ENCODE data around the gene HAP1.
"Not testable (repeated sequence)": the region's sequence is repeated elsewhere in the genome, so short reads cannot be mapped to it uniquely, and the experiment has no call there.

Gene HAP1, protein sequence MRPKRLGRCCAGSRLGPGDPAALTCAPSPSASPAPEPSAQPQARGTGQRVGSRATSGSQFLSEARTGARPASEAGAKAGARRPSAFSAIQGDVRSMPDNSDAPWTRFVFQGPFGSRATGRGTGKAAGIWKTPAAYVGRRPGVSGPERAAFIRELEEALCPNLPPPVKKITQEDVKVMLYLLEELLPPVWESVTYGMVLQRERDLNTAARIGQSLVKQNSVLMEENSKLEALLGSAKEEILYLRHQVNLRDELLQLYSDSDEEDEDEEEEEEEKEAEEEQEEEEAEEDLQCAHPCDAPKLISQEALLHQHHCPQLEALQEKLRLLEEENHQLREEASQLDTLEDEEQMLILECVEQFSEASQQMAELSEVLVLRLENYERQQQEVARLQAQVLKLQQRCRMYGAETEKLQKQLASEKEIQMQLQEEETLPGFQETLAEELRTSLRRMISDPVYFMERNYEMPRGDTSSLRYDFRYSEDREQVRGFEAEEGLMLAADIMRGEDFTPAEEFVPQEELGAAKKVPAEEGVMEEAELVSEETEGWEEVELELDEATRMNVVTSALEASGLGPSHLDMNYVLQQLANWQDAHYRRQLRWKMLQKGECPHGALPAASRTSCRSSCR

DNA sequence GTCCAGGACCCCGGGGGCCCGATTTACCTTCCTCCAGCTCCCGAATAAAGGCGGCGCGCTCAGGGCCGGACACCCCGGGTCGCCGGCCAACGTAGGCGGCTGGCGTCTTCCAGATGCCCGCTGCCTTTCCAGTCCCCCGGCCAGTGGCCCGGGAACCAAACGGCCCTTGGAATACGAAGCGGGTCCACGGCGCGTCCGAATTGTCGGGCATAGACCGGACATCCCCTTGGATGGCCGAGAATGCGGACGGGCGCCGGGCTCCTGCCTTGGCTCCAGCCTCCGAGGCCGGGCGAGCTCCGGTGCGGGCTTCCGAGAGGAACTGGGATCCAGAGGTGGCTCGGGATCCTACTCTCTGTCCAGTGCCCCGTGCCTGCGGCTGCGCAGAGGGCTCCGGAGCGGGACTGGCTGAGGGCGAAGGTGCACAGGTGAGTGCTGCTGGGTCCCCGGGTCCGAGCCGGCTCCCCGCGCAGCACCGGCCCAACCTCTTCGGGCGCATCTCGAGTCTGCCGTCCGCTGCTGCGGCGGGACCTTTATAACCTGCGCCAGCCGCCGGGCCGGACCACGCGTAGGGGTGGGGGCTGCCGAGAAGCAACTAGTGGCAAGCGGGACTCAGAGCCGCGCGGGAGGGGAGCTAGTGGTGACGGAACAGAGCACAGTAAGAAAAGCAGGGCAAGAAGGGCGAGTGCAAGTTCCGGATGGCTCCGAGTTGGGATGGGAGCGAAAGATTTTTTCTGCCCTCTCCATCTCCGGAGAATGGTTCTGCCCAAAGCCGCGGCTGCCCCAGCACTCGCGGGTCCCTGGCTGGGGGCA lies at the start of gene HAP1:
Gene HAP1, minus strand, starts transcription at position 505 of the 810 bp plus-strand sequence. Its CDS starts 9 bp downstream, at position 496.
- DNase-seq (ENCODE audit: low read depth, low spot score) = no peak

DNA sequence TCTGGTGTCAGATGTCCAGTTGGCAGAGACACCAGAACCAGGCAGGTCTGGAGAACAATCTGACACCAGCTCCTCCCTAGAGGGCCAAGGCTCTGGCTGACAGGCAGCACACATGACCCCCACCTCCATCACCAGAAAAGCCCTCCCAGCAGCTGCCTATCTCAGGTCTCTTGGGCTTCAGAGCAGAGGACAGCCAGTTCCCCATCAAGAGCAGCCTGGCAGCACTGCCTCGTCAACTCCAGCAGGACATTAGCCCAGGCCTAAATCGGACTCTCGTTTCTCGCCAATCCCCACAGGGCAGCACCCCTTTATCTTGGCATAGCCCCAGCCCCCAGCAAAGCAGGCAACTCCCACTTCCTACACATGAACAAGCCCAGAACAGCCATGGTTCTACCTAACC lies 47.7 kb upstream of the HAP1 start:
- no peak for DNase-seq (ENCODE audit: low read depth, low spot score)

DNA sequence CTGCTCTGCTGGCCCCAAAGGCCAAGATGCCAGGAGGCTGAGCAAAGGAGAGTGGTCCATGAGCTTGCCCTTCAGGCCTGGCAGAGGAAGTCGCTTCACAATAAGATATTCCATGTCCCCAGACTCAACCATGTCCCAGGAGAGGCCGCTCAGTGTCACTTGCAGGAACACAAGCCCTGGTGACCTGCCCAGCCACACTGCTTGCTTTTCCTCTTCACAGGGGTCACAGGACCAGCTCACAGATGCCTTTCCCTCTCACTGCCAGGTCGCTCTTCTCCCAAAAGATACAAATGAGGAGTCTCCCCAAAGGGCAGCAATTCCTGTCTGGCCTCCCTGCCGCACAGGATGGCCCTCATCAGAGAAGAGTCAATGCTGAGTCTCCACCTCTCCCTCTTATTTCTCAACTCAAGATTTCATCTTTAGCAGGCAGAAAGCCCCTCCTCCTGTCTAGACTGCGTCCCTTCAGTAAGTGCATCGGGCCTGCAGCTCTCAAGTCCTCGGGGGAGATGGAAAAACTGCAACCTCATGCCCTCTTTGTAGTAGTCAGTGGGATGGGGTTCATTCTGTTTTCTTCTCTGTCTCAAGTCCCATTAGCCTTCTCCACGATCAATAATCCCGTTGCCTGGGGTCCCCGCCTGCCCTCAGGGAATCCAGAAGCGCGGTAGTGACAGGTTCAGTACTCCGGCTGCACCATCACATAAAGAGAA lies 47.1 kb upstream of the HAP1 start:
- no peak for DNase-seq (ENCODE audit: low read depth, low spot score)

DNA sequence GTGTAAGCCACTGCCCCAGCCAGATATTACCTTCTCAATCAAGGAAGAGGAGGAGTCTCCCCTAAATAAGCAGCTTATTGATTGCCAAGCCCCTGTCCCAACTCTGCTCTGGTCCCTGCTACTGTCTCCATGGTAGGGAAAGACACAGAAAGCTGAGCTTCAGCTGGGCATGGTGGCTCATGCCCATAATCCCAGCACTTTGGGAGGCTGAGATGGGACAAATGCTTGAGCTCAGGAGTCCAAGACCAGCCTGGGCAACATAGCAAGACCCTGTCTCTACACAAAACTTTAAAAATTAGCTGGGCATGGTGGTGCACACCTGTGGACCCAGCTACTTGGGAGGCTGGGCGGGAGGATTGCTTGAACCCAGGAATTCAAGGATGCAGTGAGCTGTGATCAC lies 45.5 kb upstream of the HAP1 start:
- no peak for DNase-seq (ENCODE audit: low read depth, low spot score)

DNA sequence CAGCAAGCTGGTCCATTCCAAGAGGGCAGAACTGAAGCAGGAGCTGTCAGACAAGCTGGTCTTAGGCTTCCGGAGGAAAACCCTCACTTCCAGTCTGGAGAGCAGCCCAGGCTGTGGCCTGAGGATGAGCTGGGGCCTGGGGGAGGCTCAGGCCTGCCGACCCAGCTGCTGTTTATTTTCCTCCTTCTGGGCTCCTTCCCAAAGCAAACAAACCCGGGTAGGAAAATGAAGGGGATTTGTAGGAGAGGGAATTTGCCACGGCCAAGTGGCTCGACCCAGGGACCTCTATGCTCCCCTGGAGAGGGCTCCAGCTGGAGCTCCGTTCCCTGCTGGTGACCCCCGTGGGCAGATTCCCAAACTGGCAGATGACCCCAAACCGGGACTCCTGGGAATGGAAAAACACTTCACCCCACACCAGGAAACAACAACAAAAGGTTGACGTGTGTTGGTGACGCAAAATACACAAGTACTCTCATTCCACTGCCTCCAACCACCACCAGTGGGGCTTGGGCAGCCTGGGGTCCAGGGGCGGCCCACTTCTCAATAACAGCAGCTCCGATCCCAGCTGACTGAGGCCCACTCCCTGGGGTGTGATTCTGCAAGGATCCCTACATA lies 43.2 kb upstream of the HAP1 start:
- peak; percentile 99 for DNase-seq (ENCODE audit: low read depth, low spot score)

DNA sequence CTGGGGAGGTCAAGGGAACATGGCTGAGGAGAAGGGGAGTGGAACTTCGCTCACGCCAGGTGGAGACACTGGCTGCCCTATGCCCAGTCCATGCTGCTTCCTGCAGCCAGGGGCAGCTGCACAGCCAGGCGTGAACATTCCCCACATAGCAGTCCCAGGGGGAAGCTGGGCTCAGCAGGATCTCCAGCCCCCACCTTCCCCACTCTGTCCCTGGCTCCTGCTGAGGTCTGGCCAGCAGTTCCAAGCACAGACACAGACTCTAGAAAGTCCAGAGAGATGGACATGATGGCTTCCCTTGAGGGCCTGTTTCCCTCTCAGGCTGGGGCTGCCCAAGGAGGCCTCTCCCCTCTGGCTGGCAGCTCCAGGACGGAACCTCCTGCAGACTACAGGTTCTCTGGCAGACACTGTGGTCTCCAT lies 42.7 kb upstream of the HAP1 start:
- DNase-seq (ENCODE audit: low read depth, low spot score) = no peak

DNA sequence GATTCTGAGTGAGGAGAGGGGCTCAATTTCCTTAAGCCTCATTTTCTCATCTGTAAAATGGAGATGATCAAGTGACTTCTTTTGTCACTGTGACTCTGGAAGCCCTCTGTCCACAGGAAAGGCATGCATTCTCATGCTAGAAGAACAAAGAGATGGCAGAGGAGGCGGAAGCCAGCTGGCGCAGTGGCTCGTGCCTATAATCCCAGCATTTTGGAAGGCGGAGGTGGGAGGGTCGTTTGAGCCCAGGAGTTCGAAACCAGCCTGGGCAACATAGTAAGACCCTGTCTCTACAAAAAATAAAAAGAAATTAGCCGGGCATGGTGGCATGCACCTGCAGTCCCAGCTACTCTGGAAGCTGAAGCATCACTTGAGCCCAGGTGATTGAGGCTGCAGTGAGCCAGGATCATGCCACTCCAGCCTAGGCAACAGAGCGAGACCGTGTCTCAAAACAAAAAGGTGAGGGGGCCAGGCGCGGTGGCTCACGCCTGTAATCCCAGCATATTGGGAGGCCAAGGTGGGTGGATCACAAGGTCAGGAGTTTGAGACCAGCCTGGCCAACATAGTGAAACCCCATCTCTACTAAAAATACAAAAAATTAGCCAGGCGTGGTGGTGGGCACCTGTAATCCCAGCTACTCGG lies 41.9 kb upstream of the HAP1 start:
- DNase-seq (ENCODE audit: low read depth, low spot score) = not testable (repeated sequence)

DNA sequence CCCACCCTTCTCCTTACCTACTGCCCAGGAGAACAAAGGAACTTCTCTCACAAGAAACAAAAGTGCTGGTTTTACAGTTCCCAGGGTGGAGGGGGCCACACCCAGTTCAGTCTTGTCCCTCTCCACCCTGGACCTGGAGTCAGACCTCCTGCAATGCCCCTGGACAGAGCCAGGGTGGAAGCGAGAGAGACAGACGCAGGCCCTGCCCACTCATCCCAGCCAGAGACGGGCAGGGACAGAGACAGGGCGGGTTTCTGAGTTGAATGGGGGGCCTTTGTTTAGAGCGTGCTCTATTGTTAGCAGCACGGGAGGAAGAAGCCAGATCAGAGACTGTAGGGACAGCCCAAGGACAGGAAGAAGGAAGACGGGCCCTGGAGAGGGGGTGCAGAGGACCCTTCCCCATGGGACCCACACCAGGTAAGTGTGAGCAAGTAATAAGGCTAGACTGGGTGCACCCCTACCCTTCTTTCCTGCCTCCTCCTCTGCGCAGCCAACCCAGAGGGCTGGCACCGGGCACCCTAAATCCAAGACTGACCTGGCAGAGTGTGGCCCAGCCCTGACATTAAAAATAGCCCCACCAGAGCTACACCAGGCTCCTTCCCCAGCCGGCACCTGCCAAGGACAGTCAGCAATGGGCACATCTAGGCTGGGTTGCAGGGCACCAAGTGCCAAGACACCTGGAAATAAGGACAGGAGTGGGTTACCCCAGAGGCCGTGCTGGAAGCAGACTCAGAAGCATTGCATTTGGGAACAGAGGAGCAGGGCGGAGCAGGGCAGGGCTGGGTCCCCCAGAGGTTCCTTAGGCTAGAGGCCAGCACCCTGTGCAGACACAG lies 41.2 kb upstream of the HAP1 start:
- DNase-seq (ENCODE audit: low read depth, low spot score) = no peak

DNA sequence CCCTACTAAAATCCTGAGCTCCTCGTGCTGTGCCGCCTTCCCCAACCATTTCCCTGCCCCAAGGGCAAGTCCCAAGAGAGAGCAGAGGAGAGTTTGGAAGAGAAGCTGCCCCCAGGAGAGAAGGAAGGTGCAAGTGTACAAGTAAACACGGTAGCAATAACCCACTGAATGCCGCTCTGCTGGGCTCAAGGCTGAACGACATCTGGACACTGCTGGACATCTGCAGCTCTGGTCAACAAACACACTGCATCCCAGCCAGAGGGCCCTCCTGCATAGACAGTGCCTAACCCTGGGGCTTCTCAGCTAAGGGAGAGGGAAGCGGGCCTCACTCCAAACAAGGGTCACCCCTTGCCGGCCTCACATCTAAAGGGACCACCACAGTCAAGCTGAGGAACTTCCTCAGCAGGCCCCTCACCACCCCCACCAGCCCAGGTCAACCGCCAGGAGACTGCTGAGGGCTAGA lies 39.3 kb upstream of the HAP1 start:
- DNase-seq (ENCODE audit: low read depth, low spot score) = peak; percentile 92

DNA sequence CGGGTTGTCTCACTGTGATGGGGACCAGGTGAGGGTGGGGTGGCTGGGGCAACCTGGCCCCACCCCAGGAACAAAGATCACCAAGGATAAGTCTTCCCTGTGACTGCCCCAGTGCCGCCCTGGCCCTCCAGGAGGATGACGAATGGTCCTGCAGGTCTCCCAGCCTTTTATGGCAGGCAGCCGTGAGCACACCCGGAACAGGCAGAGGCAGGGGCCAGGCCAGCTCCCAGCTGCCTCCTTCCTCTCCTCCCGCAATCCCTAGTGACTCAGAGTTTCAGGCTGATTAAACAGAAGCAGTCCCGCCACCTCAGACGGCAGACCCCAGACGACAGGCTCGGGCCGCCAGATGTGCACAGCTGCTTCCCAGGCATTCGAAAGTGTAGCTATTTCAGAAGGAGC lies 38.7 kb upstream of the HAP1 start:
- DNase-seq (ENCODE audit: low read depth, low spot score) = no peak

DNA sequence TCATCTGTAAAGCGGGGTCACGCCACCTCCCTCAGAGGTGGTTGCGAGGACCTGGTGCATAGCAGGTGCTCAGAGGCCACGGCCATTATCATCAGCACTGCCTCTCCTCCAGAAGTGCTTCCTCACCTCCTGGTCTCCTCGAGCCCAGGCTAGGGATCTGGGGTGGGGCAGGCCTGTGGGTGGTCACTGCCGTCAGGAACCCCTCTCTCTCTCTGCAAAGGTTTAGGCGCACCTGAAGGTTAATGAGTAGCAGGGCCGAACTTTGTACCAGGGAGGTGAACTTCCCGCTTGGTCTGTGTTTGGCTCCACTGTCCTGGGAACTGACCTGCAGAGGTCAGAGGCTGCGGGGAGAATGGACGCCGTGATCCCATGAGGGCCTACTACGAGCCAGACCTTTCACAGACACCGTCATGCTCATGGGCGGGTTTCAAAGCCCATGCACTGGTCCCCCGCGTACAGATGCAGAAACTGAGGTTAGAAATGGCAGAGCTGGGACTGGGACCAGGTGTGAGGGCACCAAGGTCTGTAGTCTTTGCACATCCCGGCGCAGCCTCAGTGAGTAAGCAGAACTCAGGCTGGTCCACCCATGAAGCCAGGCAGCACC lies 38.2 kb upstream of the HAP1 start:
- DNase-seq (ENCODE audit: low read depth, low spot score) = no peak

DNA sequence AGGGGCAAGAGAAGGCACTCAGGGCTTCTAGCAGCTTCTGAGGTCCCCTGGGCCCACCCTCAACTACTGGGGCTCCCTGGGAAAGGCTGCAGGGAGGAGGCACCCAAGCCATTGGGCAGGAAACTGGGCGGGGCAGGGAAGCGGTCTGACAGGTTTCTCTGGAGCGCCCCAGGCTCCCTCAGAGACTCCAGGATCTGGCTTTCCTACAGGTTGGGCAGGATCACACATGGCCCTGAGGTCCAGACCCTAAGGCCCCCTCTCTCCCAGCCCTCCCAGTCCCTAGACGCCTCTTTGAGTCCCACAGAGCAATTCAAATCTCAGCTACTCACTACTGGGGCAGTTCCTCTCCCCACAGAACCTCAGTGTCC lies 37.8 kb upstream of the HAP1 start:
- DNase-seq (ENCODE audit: low read depth, low spot score) = no peak

DNA sequence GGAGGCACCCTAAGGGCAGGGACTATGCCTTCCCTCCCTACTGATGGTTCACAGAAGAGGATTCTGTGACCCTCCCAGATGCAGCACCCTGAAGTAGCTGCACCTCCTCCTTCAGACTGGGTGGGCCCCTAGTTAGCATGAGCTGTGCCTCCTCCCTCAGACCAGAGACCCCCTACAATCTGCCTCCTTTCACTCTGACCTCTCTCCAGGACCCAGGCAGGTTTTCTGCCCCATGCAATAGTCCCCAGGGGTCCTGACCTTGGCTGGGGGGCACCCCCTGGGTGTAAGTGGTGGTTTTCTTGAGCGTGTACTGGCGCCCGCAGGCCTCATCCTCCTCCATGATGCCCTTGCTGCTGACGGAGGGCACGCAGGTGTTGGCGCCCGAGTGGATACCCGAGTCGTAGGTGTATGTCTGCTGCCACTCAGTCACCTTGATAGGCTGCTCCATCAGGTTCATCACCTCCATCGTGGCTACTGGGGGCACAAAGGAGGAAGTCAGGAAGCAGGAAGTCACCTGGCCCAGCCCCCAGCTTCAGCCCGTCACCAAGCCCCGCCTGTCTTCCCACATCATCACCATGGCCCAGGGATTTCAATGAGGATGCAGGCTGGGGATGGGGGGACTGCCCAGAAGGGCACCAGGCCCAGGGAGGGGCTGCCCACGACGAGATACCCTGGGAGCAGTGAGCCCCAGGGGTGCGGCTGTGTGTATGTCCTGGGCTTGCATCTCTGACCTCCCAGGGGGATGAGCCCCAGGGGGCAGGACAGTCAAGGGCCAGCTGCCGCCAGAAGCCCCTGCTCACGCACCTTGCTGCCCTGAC lies 37.2 kb upstream of the HAP1 start:
- no peak for DNase-seq (ENCODE audit: low read depth, low spot score)

DNA sequence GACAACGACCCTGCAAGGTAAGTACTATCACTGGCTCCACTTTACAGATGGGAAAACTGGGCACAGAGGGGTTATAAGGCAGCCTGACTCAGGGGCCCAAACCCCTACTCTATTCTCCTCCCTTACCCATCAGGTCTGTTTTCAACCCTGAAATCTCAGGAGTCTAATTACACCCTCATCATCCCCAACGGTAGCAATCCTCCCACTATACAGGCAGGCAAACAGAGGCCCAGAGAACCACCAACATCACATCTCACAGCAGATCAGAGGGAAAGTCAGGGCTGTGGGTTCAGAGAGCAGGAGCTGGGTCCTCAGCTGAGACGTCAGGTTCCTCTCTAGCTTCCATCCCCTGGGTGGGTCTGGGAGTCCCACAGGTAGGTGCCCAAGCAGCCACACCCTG lies 35.5 kb upstream of the HAP1 start:
- DNase-seq (ENCODE audit: low read depth, low spot score) = no peak

DNA sequence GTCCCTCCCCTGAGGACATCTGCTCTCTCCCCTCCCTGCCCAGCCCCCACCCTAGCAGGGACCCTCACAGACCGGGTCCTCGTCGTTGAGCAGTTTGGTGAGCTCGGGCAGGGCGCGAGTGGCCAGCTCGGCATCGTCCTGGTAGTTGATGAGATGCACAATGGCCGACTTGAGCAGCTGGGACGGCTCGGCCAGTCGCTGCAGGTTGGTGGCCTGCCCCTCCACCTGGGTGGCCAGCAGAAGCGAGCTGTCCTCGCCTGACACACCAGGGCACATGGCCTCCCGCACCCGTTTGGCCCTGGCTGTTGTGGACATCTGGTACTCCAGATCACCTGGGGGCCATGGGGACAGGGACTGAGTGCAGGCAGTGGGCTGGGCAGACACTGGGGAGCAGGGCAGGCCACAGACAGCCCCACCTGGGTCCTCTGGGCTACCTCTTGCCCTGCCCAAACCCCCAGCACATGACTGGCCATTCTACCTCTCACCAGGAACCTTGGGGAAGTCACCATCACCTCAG lies 35.0 kb upstream of the HAP1 start:
- no peak for DNase-seq (ENCODE audit: low read depth, low spot score)

DNA sequence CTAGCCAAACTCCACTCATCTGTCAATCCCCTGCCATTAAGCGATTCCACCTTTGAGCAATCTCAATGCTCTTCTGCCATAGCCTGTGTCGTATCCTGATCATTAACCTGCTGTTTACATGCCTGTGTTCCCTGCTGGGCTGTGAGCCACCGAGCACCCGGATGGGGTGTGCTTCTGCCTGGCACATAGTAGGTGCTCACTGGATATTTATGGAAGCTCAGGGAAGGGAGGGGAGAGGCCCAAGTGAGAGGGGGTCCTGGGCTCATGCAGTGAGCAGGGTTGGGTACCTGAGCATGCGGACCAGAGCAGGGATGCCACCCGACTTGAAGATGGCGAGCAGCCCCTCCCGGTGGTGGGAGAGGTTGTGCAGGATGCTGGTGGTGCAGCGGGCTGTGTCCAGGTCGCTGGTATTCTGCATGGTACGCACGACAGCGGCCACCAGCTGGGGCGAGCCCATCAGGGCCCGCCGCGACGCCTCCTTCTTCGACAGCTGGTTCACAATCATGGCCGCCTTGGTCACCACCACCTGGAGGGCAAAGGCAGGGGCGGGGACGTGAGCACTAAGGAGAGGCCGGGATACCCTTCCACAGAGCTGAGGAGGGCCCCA lies 34.3 kb upstream of the HAP1 start:
- no peak for DNase-seq (ENCODE audit: low read depth, low spot score)

DNA sequence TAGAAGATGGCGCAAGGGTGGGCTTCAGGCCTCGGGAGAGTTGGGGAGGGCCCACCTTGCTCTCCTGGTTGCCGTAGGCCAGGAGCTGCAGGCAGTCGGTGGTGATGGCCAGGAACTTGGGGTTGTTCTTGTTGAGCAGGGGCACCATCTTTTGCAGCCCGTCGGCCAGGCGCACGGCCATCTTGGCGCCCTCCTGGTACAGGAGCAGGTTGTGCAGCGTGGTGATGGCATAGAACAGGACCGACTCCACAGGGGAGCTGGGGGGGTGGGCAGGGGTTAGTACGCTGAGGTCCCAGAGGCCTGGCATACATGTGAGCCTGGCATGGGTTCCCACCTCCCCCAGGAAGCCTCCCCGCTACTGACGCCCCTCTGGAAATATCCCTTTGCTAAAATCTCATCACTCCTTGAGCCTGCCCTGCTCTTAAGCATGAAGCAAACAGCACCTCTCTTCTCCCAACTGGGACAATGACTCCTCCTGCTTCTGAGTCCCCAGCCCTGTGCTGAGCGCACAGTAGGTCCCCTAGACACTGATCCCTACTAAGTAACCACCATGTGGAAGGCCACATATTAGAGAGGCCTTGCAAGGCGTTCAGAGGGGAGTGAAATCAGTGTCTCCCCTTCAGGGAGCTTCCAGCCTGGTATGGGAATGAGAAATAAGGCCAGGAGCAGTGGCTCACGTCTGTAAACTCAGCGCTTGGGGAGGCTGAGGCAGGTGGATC lies 33.0 kb upstream of the HAP1 start:
- no peak for DNase-seq (ENCODE audit: low read depth, low spot score)

All from brain pericyte (primary cell).